ENCODE results near the gene APLP1. TPM values are rescaled to one million over a fixed set of nuclear protein-coding genes. Genes with fewer than 3 reads are reported as not detected.

Gene APLP1
- total and polyA plus RNA-seq, 2 of the 4 experiments (the other 2 are of a cell fraction) = 4.7 to 41.0 TPM

GRCh38 chr19:35883882-35884281, 15.5 kb downstream of the APLP1 start:
- dilution Hi-C loops (cut with HindIII; ENCODE audit: low sequenced_read_pairs, unreplicated experiment) (no loop called here), in situ Hi-C loops (cut with MboI; ENCODE audit: low sequenced_read_pairs) (no loop called here), intact Hi-C loops (cut with micrococcal nuclease) (no loop called here)
- H3K79me1 ChIP-seq (ENCODE audit: low read depth in 1 of 2, low read length in 2 of 2) = no peaks in the 10 kb centered on the region
- ChIA-PET POLR2A (ENCODE audit: unreplicated experiment) (interaction anchor here (0.5 kb wide), 1 partner anchor 15 kb away, joined by 3 read pairs; no protein-coding TSS in a partner anchor), CTCF (interaction anchor here (0.6 kb wide), 1 partner anchor 123 kb away, joined by 3 read pairs; no protein-coding TSS in a partner anchor)
- H3K9me3 ChIP-seq (ENCODE audit: control insufficient read depth, insufficient read depth, low read length) = no peaks in the 10 kb centered on the region
- no peak overlapping the region for H4K91ac ChIP-seq (ENCODE audit: insufficient read depth, low read depth, low read length)
- no peak overlapping the region for H3K4ac ChIP-seq (ENCODE audit: low read depth, low read length)
- H2BK5ac ChIP-seq (ENCODE audit: low read depth, low read length, poor library complexity, severe bottlenecking) = no peak overlapping the region
- no peak overlapping the region for H3K56ac ChIP-seq (ENCODE audit: extremely low read depth, insufficient read depth, low read length)
- no peak overlapping the region for H2AFZ ChIP-seq (replicated peaks; ENCODE audit: low read length, poor library complexity)
- H3K23ac ChIP-seq (ENCODE audit: low read depth, low read length) = no peak overlapping the region
- H3K14ac ChIP-seq (replicated peaks; ENCODE audit: low read depth, low read length) = no peak overlapping the region
- WGBS, 2 experiments (ENCODE audit: extremely low coverage in 2 of 2, insufficient read length in 1 of 2) = no CpG with 5 or more reads among the region's 2 CpGs
- H3K4me1 ChIP-seq (ENCODE audit: control insufficient read depth, insufficient read depth, low read length) = no peaks in the 10 kb centered on the region
- BruUV-seq (replicated peaks) = no TSS peak
- no peaks in the 10 kb centered on the region for H3K9me1 ChIP-seq (ENCODE audit: insufficient read depth, low read length)
- H2AK5ac ChIP-seq (ENCODE audit: low read depth, low read length) = no peak overlapping the region
- H3K4me3 ChIP-seq (ENCODE audit: insufficient read depth, low read depth, low read length) = no peak overlapping the region
- H2AK9ac ChIP-seq (replicated peaks; ENCODE audit: low read depth, low read length, poor library complexity) = no peak overlapping the region
- no peak overlapping the region for H2BK15ac ChIP-seq (ENCODE audit: low read depth, low read length)
- H3K18ac ChIP-seq (ENCODE audit: low read depth, low read length) = no peak overlapping the region
- no peak overlapping the region for H4K8ac ChIP-seq (ENCODE audit: low read depth in 2 of 2, low read length in 2 of 2)
- no peak overlapping the region for H2BK120ac ChIP-seq (ENCODE audit: low read depth, low read length)
- H4K20me1 ChIP-seq (ENCODE audit: insufficient read depth, low read length) = peaks cover 5% of the 10 kb centered on the region; the same call in 1 of the 2 replicates
- H3K36me3 ChIP-seq (ENCODE audit: control insufficient read depth, insufficient read depth, low read length) = peaks cover 13% of the 10 kb centered on the region
- no peak overlapping the region for H3K9ac ChIP-seq (ENCODE audit: low read depth, low read length)
- H4K5ac ChIP-seq (ENCODE audit: low read depth, low read length) = no peak overlapping the region
- no peak for ATAC-seq (ENCODE audit: low read depth)
- DNase-seq = no peak
- H3K27ac ChIP-seq (ENCODE audit: insufficient read depth, low read length) = no peak overlapping the region
- no peak overlapping the region for H2BK20ac ChIP-seq (ENCODE audit: low read depth, low read length)
- H3K4me2 ChIP-seq (ENCODE audit: low read depth, low read length) = no peak overlapping the region
- TF ChIP-seq USF2 (IDR thresholded peaks at IDR 0.05; ENCODE audit: low read depth, low read length) (no peak), FOS (IDR thresholded peaks at IDR 0.05; ENCODE audit: low read depth, low read length) (no peak), RAD21 (IDR thresholded peaks at IDR 0.05; ENCODE audit: low read length) (no peak), NFE2L2 (IDR thresholded peaks at IDR 0.05; ENCODE audit: low read depth, low read length) (no peak), CTCF (conservative IDR thresholded peaks at IDR 0.05; ENCODE audit: low read depth, low read length) (no peak), MAFK (IDR thresholded peaks at IDR 0.05; ENCODE audit: low read depth, low read length) (no peak), MXI1 (IDR thresholded peaks at IDR 0.05; ENCODE audit: borderline replicate concordance, low read depth, low read length) (no peak), RCOR1 (IDR thresholded peaks at IDR 0.05; ENCODE audit: insufficient replicate concordance, low read length) (no peak), ELK1 (IDR thresholded peaks at IDR 0.05; ENCODE audit: borderline replicate concordance, low read depth, low read length) (no peak), BHLHE40 (IDR thresholded peaks at IDR 0.05; ENCODE audit: low read depth, low read length) (no peak), SMC3 (IDR thresholded peaks at IDR 0.05; ENCODE audit: low read depth, low read length) (no peak), RFX5 (IDR thresholded peaks at IDR 0.05; ENCODE audit: low read depth, low read length) (no peak), CEBPB (IDR thresholded peaks at IDR 0.05; ENCODE audit: low read depth, low read length) (no peak), CHD1 (IDR thresholded peaks at IDR 0.05; ENCODE audit: low read depth, low read length) (no peak), MAZ (IDR thresholded peaks at IDR 0.05; ENCODE audit: borderline replicate concordance, low read depth, low read length) (no peak), POLR2A (IDR thresholded peaks at IDR 0.05; ENCODE audit: low read depth, low read length) (no peak)
- no peaks in the 10 kb centered on the region for H3K27me3 ChIP-seq (ENCODE audit: control insufficient read depth, insufficient read depth, low read length)

Measured in IMR-90 (cell line).